H9 (cell line): ENCODE measurements around the gene AKR1A1. TPM values are rescaled to one million over a fixed set of nuclear protein-coding genes. Genes with fewer than 3 reads are reported as not detected.

Experiments used
- DNase-seq: peaks from one replicate; pipeline ENCODE4 v3.0.0-alpha.2; 2017
- H2AFZ ChIP-seq: one replicate; pipeline ENCODE4 v1.6.1; 2013; ENCODE audit warnings: mild to moderate bottlenecking, low read length, control low read depth, moderate library complexity
- H2AK5ac ChIP-seq: 2 replicates; pipeline ENCODE4 v1.6.1; 2013; ENCODE audit warnings: low read length, control low read depth, mixed read lengths; ENCODE audit not compliant: insufficient read length
- H2BK120ac ChIP-seq: one replicate; pipeline ENCODE4 v1.6.1; 2013; ENCODE audit warnings: low read depth, mild to moderate bottlenecking, low read length, control low read depth, inconsistent platforms; ENCODE audit not compliant: poor library complexity, severe bottlenecking
- H2BK12ac ChIP-seq: 2 replicates; pipeline ENCODE4 v1.6.1; 2013; ENCODE audit warnings: low read length, control low read depth, mixed read lengths, low read depth; ENCODE audit not compliant: insufficient read length
- H2BK15ac ChIP-seq: 2 replicates; pipeline ENCODE4 v1.6.1; 2013; ENCODE audit warnings: low read depth, low read length, control low read depth
- H2BK20ac ChIP-seq: one replicate; pipeline ENCODE4 v1.6.1; 2013; ENCODE audit warnings: low read depth, mild to moderate bottlenecking, low read length, control low read depth, inconsistent platforms; ENCODE audit not compliant: poor library complexity, severe bottlenecking
- H2BK5ac ChIP-seq: 2 replicates; pipeline ENCODE4 v1.6.1; 2013; ENCODE audit warnings: low read length, control low read depth, mixed read lengths; ENCODE audit not compliant: insufficient read length
- H3K14ac ChIP-seq: 2 replicates; pipeline ENCODE4 v1.6.1; 2013; ENCODE audit warnings: low read length, control low read depth; ENCODE audit not compliant: insufficient read depth
- H3K18ac ChIP-seq: 2 replicates; pipeline ENCODE4 v1.6.1; 2013; ENCODE audit warnings: low read depth, mild to moderate bottlenecking, mixed read lengths, low read length, control low read depth; ENCODE audit not compliant: insufficient read length
- H3K23ac ChIP-seq: 2 replicates; pipeline ENCODE4 v1.6.1; 2013; ENCODE audit warnings: low read length, control low read depth, mixed read lengths, low read depth; ENCODE audit not compliant: insufficient read length
- H3K23me2 ChIP-seq: 2 replicates; pipeline ENCODE4 v1.6.1; 2013; ENCODE audit warnings: low read depth, mild to moderate bottlenecking, mixed read lengths, low read length, control low read depth; ENCODE audit not compliant: insufficient read length, poor library complexity, severe bottlenecking
- H3K27ac ChIP-seq: 2 replicates; pipeline ENCODE4 v1.5.1; 2013; ENCODE audit warnings: low read length, control low read depth, mixed read lengths, low read depth; ENCODE audit not compliant: insufficient read length
- H3K27me3 ChIP-seq: 2 replicates; pipeline ENCODE4 v1.6.1; 2013; ENCODE audit warnings: low read length, control low read depth, inconsistent platforms; ENCODE audit not compliant: insufficient read depth
- H3K4ac ChIP-seq: 2 replicates; pipeline ENCODE4 v1.6.1; 2013; ENCODE audit warnings: low read depth, mild to moderate bottlenecking, control low read depth, inconsistent platforms, low read length, moderate library complexity
- H3K4me1 ChIP-seq: 2 replicates; pipeline ENCODE4 v1.6.1; 2013; ENCODE audit warnings: low read length, control low read depth, inconsistent platforms; ENCODE audit not compliant: insufficient read depth
- H3K4me2 ChIP-seq: 2 replicates; pipeline ENCODE4 v1.6.1; 2013; ENCODE audit warnings: low read length, control low read depth, mixed read lengths; ENCODE audit not compliant: insufficient read length, insufficient read depth
- H3K56ac ChIP-seq: 2 replicates; pipeline ENCODE4 v1.6.1; 2013; ENCODE audit warnings: low read depth, mild to moderate bottlenecking, mixed read lengths, low read length, control low read depth; ENCODE audit not compliant: insufficient read length
- H3K79me1 ChIP-seq: 2 replicates; pipeline ENCODE4 v1.6.1; 2013; ENCODE audit warnings: low read depth, mild to moderate bottlenecking, moderate library complexity, low read length, control low read depth, inconsistent platforms; ENCODE audit not compliant: insufficient read depth, poor library complexity, severe bottlenecking
- H3K79me2 ChIP-seq: 2 replicates; pipeline ENCODE4 v1.6.1; 2013; ENCODE audit warnings: low read length, control low read depth, inconsistent platforms; ENCODE audit not compliant: insufficient read depth
- H3K9ac ChIP-seq: 2 replicates; pipeline ENCODE4 v1.6.1; 2013; ENCODE audit warnings: low read length, control low read depth, mixed read lengths; ENCODE audit not compliant: insufficient read length; ENCODE audit errors: extremely low read depth
- H3K9me3 ChIP-seq: one replicate; pipeline ENCODE4 v1.6.1; 2013; ENCODE audit warnings: low read depth, low read length, inconsistent platforms; ENCODE audit not compliant: control insufficient read depth
- H3T11ph ChIP-seq: one replicate; pipeline ENCODE4 v1.6.1; 2013; ENCODE audit warnings: mild to moderate bottlenecking, low read length, control low read depth, inconsistent platforms
- H4K20me1 ChIP-seq: one replicate; pipeline ENCODE4 v1.6.1; 2013; ENCODE audit not compliant: control insufficient read depth, insufficient read length, insufficient read depth
- H4K5ac ChIP-seq: 2 replicates; pipeline ENCODE4 v1.6.1; 2013; ENCODE audit warnings: low read depth, mild to moderate bottlenecking, mixed read lengths, low read length, control low read depth; ENCODE audit not compliant: insufficient read length
- H4K8ac ChIP-seq: replicated peaks from 2 replicates; pipeline ENCODE4 v1.6.1; 2013; ENCODE audit warnings: low read length, control low read depth, mixed read lengths, low read depth; ENCODE audit not compliant: insufficient read length
- H4K91ac ChIP-seq: 2 replicates; pipeline ENCODE4 v1.6.1; 2013; ENCODE audit warnings: low read depth, mild to moderate bottlenecking, moderate library complexity, mixed read lengths, low read length, control low read depth; ENCODE audit not compliant: insufficient read length
- H3K27ac Mint-ChIP-seq, 3 experiments: 2 replicates in 2 of 3; 3 replicates in 1 of 3; pipeline ENCODE4 v1.8.0; 2020 to 2021; ENCODE audit warnings: mixed read lengths in 3 of 3, mild to moderate bottlenecking in 1 of 3, moderate library complexity in 1 of 3
- H3K27me3 Mint-ChIP-seq: 2 replicates; pipeline ENCODE4 v1.8.0; 2021; ENCODE audit warnings: low read depth, mild to moderate bottlenecking, moderate library complexity, mixed read lengths
- H3K36me3 Mint-ChIP-seq, 3 experiments: 2 replicates in 2 of 3; 3 replicates in 1 of 3; pipeline ENCODE4 v1.8.0; 2020 to 2021; ENCODE audit warnings: low read depth in 3 of 3, mixed read lengths in 3 of 3; ENCODE audit not compliant: insufficient read depth in 1 of 3
- H3K4me1 Mint-ChIP-seq, 2 experiments: 2 replicates each; pipeline ENCODE4 v1.8.0; 2020; ENCODE audit warnings: mixed read lengths in 2 of 2
- H3K4me3 Mint-ChIP-seq, 2 experiments: 2 replicates in 1 of 2; 3 replicates in 1 of 2; pipeline ENCODE4 v1.8.0; 2020 to 2021; ENCODE audit warnings: mild to moderate bottlenecking in 2 of 2, mixed read lengths in 2 of 2, moderate library complexity in 1 of 2
- H3K9me3 Mint-ChIP-seq, 2 experiments: 2 replicates in 1 of 2; 3 replicates in 1 of 2; pipeline ENCODE4 v1.8.0; 2020; ENCODE audit warnings: mild to moderate bottlenecking in 2 of 2, mixed read lengths in 2 of 2, moderate library complexity in 1 of 2
- CTCF ChIP-seq: fragments of 200-600 bp; sonication (generic); conservative IDR thresholded peaks from 3 replicates; pipeline ENCODE4 v1.8.0; 2021; ENCODE audit warnings: antibody characterized with exemption, mild to moderate bottlenecking
- WGBS: extraction: QIAGEN DNeasy Blood & Tissue Kit; methylation state at CpG from one replicate; pipeline ENCODE4 v1.1.7; 2013; ENCODE audit warnings: missing lambda C conversion rate, low lambda C conversion rate, mixed read lengths; ENCODE audit not compliant: insufficient read length; ENCODE audit errors: extremely low coverage; 5-methylcytosine and 5-hydroxymethylcytosine counted together
- total RNA-seq: library from RNA; stranded (reverse); gene quantifications from 2 replicates; pipeline ENCODE4 v1.2.1, GENCODE V29; 2021

The AKR1A1 gene
- total RNA-seq, 1 experiment from 2014 or later, result 286 TPM

DNA sequence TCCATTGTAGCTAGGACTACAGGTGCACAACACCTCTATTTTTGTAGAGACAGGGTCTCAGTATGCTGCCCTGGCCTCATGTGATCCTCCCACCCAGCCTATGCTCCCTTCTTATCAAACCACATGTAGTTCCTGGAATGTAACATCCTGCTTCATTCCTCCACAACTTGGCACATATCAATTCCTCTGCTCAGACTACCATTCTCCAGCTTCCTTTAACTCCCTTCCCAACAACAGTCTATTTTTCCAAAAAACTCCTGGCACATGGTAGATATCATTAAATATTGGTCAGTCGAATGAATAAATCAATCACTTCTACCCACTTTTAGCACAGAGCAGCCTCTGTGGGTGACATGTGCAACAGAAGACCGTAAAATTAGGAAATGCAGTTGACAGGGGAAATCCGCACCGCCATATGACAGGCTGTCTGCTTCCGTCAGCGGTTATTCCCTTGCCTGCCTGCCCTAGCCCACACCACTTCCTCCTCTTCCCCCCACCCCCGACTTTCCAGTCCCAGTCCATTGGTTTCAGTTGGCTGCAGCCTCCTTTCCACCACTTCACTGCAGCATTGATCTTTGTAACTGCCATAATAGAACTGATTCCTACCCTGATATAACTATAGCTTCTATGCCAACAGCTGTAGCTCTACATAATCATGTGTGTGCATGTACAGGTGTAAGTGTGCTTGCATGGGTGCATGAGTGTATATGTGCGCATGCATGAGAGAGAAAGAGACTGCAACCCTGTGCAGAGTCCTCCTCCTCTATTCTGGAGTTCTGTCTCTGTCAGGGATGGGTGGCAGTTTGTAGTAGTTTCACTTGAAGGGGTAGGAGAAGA is 6.8 kb upstream of the AKR1A1 start:
- no peaks in the 10 kb centered on the region; the same call in 1 of the 2 replicates for H3K27me3 Mint-ChIP-seq
- TF ChIP-seq CTCF, result no peak

More for the DNA sequence above, 6.8 kb upstream of the AKR1A1 start:
- Histone ChIP-seq H3K4ac (no peak overlapping the region), H3T11ph (no peak overlapping the region), H2AFZ (no peak overlapping the region), H4K5ac (no peak overlapping the region), H3K14ac (no peak overlapping the region), H3K23ac (no peak overlapping the region), H3K4me2 (no peak overlapping the region), H2BK5ac (no peak overlapping the region), H3K9me3 (no peaks in the 10 kb centered on the region), H4K91ac (no peak overlapping the region), H2BK15ac (no peak overlapping the region), H3K27me3 (no peaks in the 10 kb centered on the region), H3K18ac (no peak overlapping the region), H3K56ac (no peak overlapping the region), H4K8ac (no peak overlapping the region), H3K27ac (no peak overlapping the region), H2BK120ac (no peak overlapping the region), H2BK12ac (no peak overlapping the region), H3K9ac (no peak overlapping the region), H3K23me2 (no peaks in the 10 kb centered on the region), H2BK20ac (no peak overlapping the region), H4K20me1 (no peaks in the 10 kb centered on the region), H3K4me1 (no peaks in the 10 kb centered on the region), H2AK5ac (no peak overlapping the region), H3K79me1 (no peaks in the 10 kb centered on the region), H3K79me2 (no peaks in the 10 kb centered on the region)
- DNase-seq, result no peak
- no peaks in the 10 kb centered on the region for H3K9me3 Mint-ChIP-seq
- no peak overlapping the region for H3K4me3 Mint-ChIP-seq
- peaks cover 8 to 16% of the 10 kb centered on the region in 2 experiments for H3K4me1 Mint-ChIP-seq
- WGBS, result no CpG with 5 or more reads among the region's 8 CpGs
- no peaks in the 10 kb centered on the region for H3K36me3 Mint-ChIP-seq
- H3K27ac Mint-ChIP-seq, result peak overlapping the region in 1 of 3 experiments; percentile 17; a peak in 1 of 7 replicates
